Neural cell (in vitro differentiated cells): Measurements from ENCODE around the gene DRAP1.

Experiments used
- CTCF ChIP-seq: fragments of 450-650 bp; IDR thresholded peaks from 2 replicates; pipeline ENCODE4 v1.5.1; 2014; ENCODE audit warnings: antibody characterized with exemption, mild to moderate bottlenecking, moderate library complexity; ENCODE audit not compliant: poor library complexity, severe bottlenecking
- TAF1 ChIP-seq: IDR thresholded peaks from 2 replicates; pipeline ENCODE4 v1.6.1; 2012; ENCODE audit warnings: low read depth

- no peak for TF ChIP-seq TAF1
- TF ChIP-seq CTCF = no peak
Measured at GRCh38 chr11:65892661-65893317, 26.4 kb upstream of the DRAP1 start.
